ENCODE results near the gene FEM1C. TPM values are rescaled to one million over a fixed set of nuclear protein-coding genes. Genes with fewer than 3 reads are reported as not detected.
A peak's percentile ranks its signal among the peaks of the same experiment; 100 is the strongest.

Gene FEM1C
- total and polyA plus RNA-seq, 10 of the 15 experiments (the other 5 are each of a cell fraction or from before 2014, with no cell fraction given), result 1.9 to 15.6 (median 8.0) TPM

GRCh38 chr5:115494570-115495289, 49.8 kb downstream of the FEM1C start (continued):
- peak; percentile 70; the same call in 1 of the 2 replicates for TF ChIP-seq FOXM1 (IDR thresholded peaks at IDR 0.05; ENCODE audit: low read depth, low read length)
- no peak for TF ChIP-seq STAT1 (conservative IDR thresholded peaks at IDR 0.05)
- no peak for TF ChIP-seq HCFC1 (IDR thresholded peaks at IDR 0.05; ENCODE audit: low read length)
- no peak for TF ChIP-seq ZBTB33 (IDR thresholded peaks at IDR 0.05)
- no peak for TF ChIP-seq POLR2A (IDR thresholded peaks at IDR 0.05; ENCODE audit: low read depth, low read length)
- no peak for TF ChIP-seq CREM (IDR thresholded peaks at IDR 0.05; ENCODE audit: low read depth)
- TF ChIP-seq GATAD2B (conservative IDR thresholded peaks at IDR 0.05; ENCODE audit: low read depth), result no peak
- no peak for TF ChIP-seq ZNF592 (IDR thresholded peaks at IDR 0.05)
- peak; percentile 24; the same call in 1 of the 2 replicates for TF ChIP-seq CREB1 (IDR thresholded peaks at IDR 0.05; ENCODE audit: low read depth)
- no peak for TF ChIP-seq NR2C2 (IDR thresholded peaks at IDR 0.05; ENCODE audit: borderline replicate concordance, control insufficient read depth, insufficient read length, low read depth)
- TF ChIP-seq ZBTB4 (CRISPR knock-in tag; IDR thresholded peaks at IDR 0.05), result no peak
- TF ChIP-seq SMC3 (IDR thresholded peaks at IDR 0.05; ENCODE audit: borderline replicate concordance, low read length), result no peak
- no peak for TF ChIP-seq KLF5 (IDR thresholded peaks at IDR 0.05; ENCODE audit: partially characterized antibody)
- TF ChIP-seq RAD21 (IDR thresholded peaks at IDR 0.05; ENCODE audit: insufficient read depth, low read depth, low read length), result no peak
- TF ChIP-seq SMAD5 (IDR thresholded peaks at IDR 0.05; ENCODE audit: low read depth), result no peak
- 0 out of 3 replicates have a peak, but pooled peaks have one; percentile 8 for TF ChIP-seq POU2F2 (IDR thresholded peaks at IDR 0.05; ENCODE audit: borderline replicate concordance, low read depth, low read length)
- no peak for TF ChIP-seq MXI1 (IDR thresholded peaks at IDR 0.05; ENCODE audit: low read depth, low read length)
- TF ChIP-seq TAF1 (IDR thresholded peaks at IDR 0.05; ENCODE audit: borderline replicate concordance, low read depth, low read length), result no peak
- no peak for TF ChIP-seq ZNF274 (IDR thresholded peaks at IDR 0.05; ENCODE audit: insufficient read depth, insufficient read length)
- TF ChIP-seq EZH2 (IDR thresholded peaks at IDR 0.05; ENCODE audit: borderline replicate concordance, control insufficient read depth, low read depth, low read length), result no peak
- TF ChIP-seq HDGF (IDR thresholded peaks at IDR 0.05), result no peak
- TF ChIP-seq PAX8 (IDR thresholded peaks at IDR 0.05), result no peak
- TF ChIP-seq KDM1A (IDR thresholded peaks at IDR 0.05; ENCODE audit: borderline replicate concordance), result no peak
- no peak for TF ChIP-seq HDAC6 (IDR thresholded peaks at IDR 0.05; ENCODE audit: unreplicated experiment)

All from GM12878 (cell line).